Measurements from ENCODE around the gene CDK11A. TPM values are rescaled to one million over a fixed set of nuclear protein-coding genes. Genes with fewer than 3 reads are reported as not detected.

The CDK11A gene
- total RNA-seq, 1 donor from 2014 or later = 47.0 TPM

- H3K4me1 Mint-ChIP-seq (ENCODE audit: unreplicated experiment) = no peaks in the 10 kb centered on the region
- no peak for DNase-seq (ENCODE audit: extremely low spot score, unreplicated experiment)
- TF ChIP-seq CTCF (conservative IDR thresholded peaks at IDR 0.05) = no peak
- H3K36me3 Mint-ChIP-seq = no peaks in the 10 kb centered on the region
- no peak overlapping the region for H3K27ac Mint-ChIP-seq
- H3K4me3 Mint-ChIP-seq = no peak overlapping the region
- no peaks in the 10 kb centered on the region for H3K27me3 Mint-ChIP-seq
- no peaks in the 10 kb centered on the region for H3K9me3 Mint-ChIP-seq
These were observed 31.7 kb upstream of the CDK11A start for GRCh38 chr1:1755852-1756251.

- Mint-ChIP-seq H3K4me1 (ENCODE audit: unreplicated experiment) (no peaks in the 10 kb centered on the region), H3K9me3 (no peaks in the 10 kb centered on the region), H3K36me3 (no peaks in the 10 kb centered on the region), H3K4me3 (no peak overlapping the region), H3K27ac (no peak overlapping the region), H3K27me3 (no peaks in the 10 kb centered on the region)
- TF ChIP-seq CTCF (conservative IDR thresholded peaks at IDR 0.05) = no peak
- no peak for DNase-seq (ENCODE audit: extremely low spot score, unreplicated experiment)
These were observed 31.3 kb upstream of the CDK11A start for GRCh38 chr1:1755426-1755825.

GRCh38 chr1:1754051-1754815 is 30.1 kb upstream of the CDK11A start:
- no peaks in the 10 kb centered on the region for H3K4me1 Mint-ChIP-seq (ENCODE audit: unreplicated experiment)
- H3K4me3 Mint-ChIP-seq = no peak overlapping the region
- H3K36me3 Mint-ChIP-seq = no peaks in the 10 kb centered on the region
- no peak for DNase-seq (ENCODE audit: extremely low spot score, unreplicated experiment)
- no peaks in the 10 kb centered on the region for H3K27me3 Mint-ChIP-seq
- TF ChIP-seq CTCF (conservative IDR thresholded peaks at IDR 0.05) = no peak
- H3K27ac Mint-ChIP-seq = no peak overlapping the region
- no peaks in the 10 kb centered on the region for H3K9me3 Mint-ChIP-seq

- no peaks in the 10 kb centered on the region for H3K36me3 Mint-ChIP-seq
- no peaks in the 10 kb centered on the region for H3K9me3 Mint-ChIP-seq
- no peak for DNase-seq (ENCODE audit: extremely low spot score, unreplicated experiment)
- no peak overlapping the region for H3K4me3 Mint-ChIP-seq
- no peaks in the 10 kb centered on the region for H3K27me3 Mint-ChIP-seq
- no peak overlapping the region for H3K27ac Mint-ChIP-seq
- no peak for TF ChIP-seq CTCF (conservative IDR thresholded peaks at IDR 0.05)
- peaks cover 1% of the 10 kb centered on the region for H3K4me1 Mint-ChIP-seq (ENCODE audit: unreplicated experiment)
These were observed 29.4 kb upstream of the CDK11A start for GRCh38 chr1:1753607-1754005.

GRCh38 chr1:1752636-1753606 is 28.8 kb upstream of the CDK11A start:
- Mint-ChIP-seq H3K4me1 (ENCODE audit: unreplicated experiment) (peaks cover 4% of the 10 kb centered on the region), H3K36me3 (no peaks in the 10 kb centered on the region), H3K27ac (no peak overlapping the region)

More at GRCh38 chr1:1752636-1753606, 28.8 kb upstream of the CDK11A start:
- TF ChIP-seq CTCF (conservative IDR thresholded peaks at IDR 0.05) = no peak
- H3K4me3 Mint-ChIP-seq = no peak overlapping the region
- no peaks in the 10 kb centered on the region for H3K9me3 Mint-ChIP-seq
- DNase-seq (ENCODE audit: extremely low spot score, unreplicated experiment) = no peak
- H3K27me3 Mint-ChIP-seq = no peaks in the 10 kb centered on the region
